HCT116 (cell line): Measurements from ENCODE around the gene TPX2. TPM values are rescaled to one million over a fixed set of nuclear protein-coding genes. Genes with fewer than 3 reads are reported as not detected.

Experiments
- ATAC-seq: fragments of 200-7000 bp; cut with Tn5 transposase; 2 replicates; pipeline ENCODE4 v1.9.1; 2020; ENCODE audit warnings: mild to moderate bottlenecking, moderate library complexity
- BruUV-seq: library from RNA; stranded (reverse); fragments of 400-500 nt; replicated peaks from 2 replicates; lab custom pipeline; 2021; lab: Mats Ljungman, UMichigan
- CTCF ChIA-PET: fragments of 300-600 bp; sonication (Branson Sonifier 250); formaldehyde crosslinking; loops from one replicate; lab custom pipeline; 2021; ENCODE audit warnings: antibody characterized with exemption; lab: Charles Lee
- POLR2A ChIA-PET: fragments of 300-600, 350-600 bp; sonication (Branson Sonifier 250); formaldehyde crosslinking; loops from one replicate; lab custom pipeline; 2021; ENCODE audit warnings: antibody characterized with exemption; lab: Charles Lee
- RAD21 ChIA-PET, 2 experiments: fragments of 300-600 bp; sonication (Branson Sonifier 250); formaldehyde crosslinking; loops; one replicate each; lab custom pipeline; 2023; ENCODE audit warnings: low total read pairs in 2 of 2; ENCODE audit not compliant: uncharacterized antibody in 2 of 2, unreplicated experiment in 2 of 2, low non-redundant PET in 1 of 2; lab: Charles Lee
- DNase-seq: peaks from one replicate; pipeline ENCODE4 v3.0.0-alpha.2; 2010; ENCODE audit warnings: low read depth, low spot score
- H2AFZ ChIP-seq: fragments of 200-600 bp; shearing (Covaris generic), sonication (generic); 2 replicates; pipeline ENCODE4 v1.6.1; 2017; ENCODE audit warnings: low read depth, mixed run types, mixed read lengths, antibody characterized with exemption, low read length; ENCODE audit not compliant: poor library complexity, severe bottlenecking
- H3K27ac ChIP-seq: 2 replicates; pipeline ENCODE4 v1.5.1; 2012; ENCODE audit warnings: low read depth, low read length
- H3K27me3 ChIP-seq: fragments of 200-600 bp; sonication (generic); 2 replicates; pipeline ENCODE4 v1.6.1; 2016; ENCODE audit warnings: mixed run types, low read length, mixed read lengths; ENCODE audit not compliant: insufficient read depth
- H3K36me3 ChIP-seq, 2 experiments: fragments of 200-500 bp in 1 of 2; fragments of 200-600 bp in 1 of 2; sonication (Bioruptor generic) in 1 of 2; sonication (generic) in 1 of 2; 2 replicates each; pipeline versions ENCODE4 v1.5.1 to v1.6.1; 2014 to 2016; ENCODE audit warnings: low read length in 2 of 2, inconsistent platforms in 1 of 2, mixed read lengths in 1 of 2, mixed run types in 1 of 2; ENCODE audit not compliant: insufficient read depth in 2 of 2, control insufficient read depth in 1 of 2
- H3K4me1 ChIP-seq, 2 experiments: fragments of 200-600 bp in 1 of 2; sonication (generic) in 1 of 2; 2 replicates each; pipeline versions ENCODE4 v1.5.1 to v1.6.1; 2012 to 2017; ENCODE audit warnings: low read length in 2 of 2, inconsistent platforms in 1 of 2, mild to moderate bottlenecking in 1 of 2, mixed read lengths in 1 of 2, mixed run types in 1 of 2, moderate library complexity in 1 of 2; ENCODE audit not compliant: insufficient read depth in 2 of 2, control insufficient read depth in 1 of 2
- H3K4me2 ChIP-seq: fragments of 200-600 bp; sonication (generic); 2 replicates; pipeline ENCODE4 v1.6.1; 2017; ENCODE audit warnings: mixed run types, low read length, mixed read lengths
- H3K4me3 ChIP-seq, 2 experiments: fragments of 200-600 bp in 1 of 2; sonication (generic) in 1 of 2; replicated peaks in 1 of 2; 2 replicates each; pipeline ENCODE4 v1.5.1; 2011 to 2016; ENCODE audit warnings: low read length in 2 of 2, control low read depth in 1 of 2, low read depth in 1 of 2, mild to moderate bottlenecking in 1 of 2, mixed read lengths in 1 of 2, mixed run types in 1 of 2
- H3K79me2 ChIP-seq: fragments of 200-600 bp; sonication (generic); 2 replicates; pipeline ENCODE4 v1.6.1; 2017; ENCODE audit warnings: mild to moderate bottlenecking, mixed run types, low read length, moderate library complexity, mixed read lengths; ENCODE audit not compliant: insufficient read depth
- H3K9ac ChIP-seq: fragments of 200-600 bp; sonication (generic); 2 replicates; pipeline ENCODE4 v1.6.1; 2016; ENCODE audit warnings: low read length, mixed read lengths
- H3K9me2 ChIP-seq: fragments of 200-600 bp; sonication (generic), shearing (Covaris generic); 2 replicates; pipeline ENCODE4 v1.6.1; 2017; ENCODE audit warnings: mixed run types, mild to moderate bottlenecking, moderate library complexity; ENCODE audit not compliant: insufficient read depth
- H3K9me3 ChIP-seq, 2 experiments: fragments of 200-500 bp in 1 of 2; fragments of 200-600 bp in 1 of 2; sonication (Bioruptor generic) in 1 of 2; sonication (generic) in 1 of 2; 2 replicates each; pipeline ENCODE4 v1.6.1; 2014 to 2017; ENCODE audit warnings: low read length in 2 of 2, mixed read lengths in 2 of 2, inconsistent platforms in 1 of 2, low read depth in 1 of 2, mild to moderate bottlenecking in 1 of 2, mixed run types in 1 of 2, moderate library complexity in 1 of 2; ENCODE audit not compliant: control insufficient read depth in 1 of 2, insufficient read depth in 1 of 2
- H4K20me1 ChIP-seq: fragments of 200-600 bp; sonication (generic), shearing (Covaris generic); 2 replicates; pipeline ENCODE4 v1.6.1; 2017; ENCODE audit warnings: mixed run types, mild to moderate bottlenecking, moderate library complexity; ENCODE audit not compliant: insufficient read depth
- CBX3 ChIP-seq: IDR thresholded peaks from 2 replicates; pipeline ENCODE4 v1.6.1; 2012; ENCODE audit warnings: low read depth
- EGR1 ChIP-seq: IDR thresholded peaks from 2 replicates; pipeline ENCODE4 v1.6.1; 2012; ENCODE audit warnings: low read depth
- EZH2 ChIP-seq: fragments of 200-600 bp; sonication (generic); IDR thresholded peaks from 2 replicates; pipeline ENCODE4 v1.6.1; 2017; ENCODE audit warnings: antibody characterized with exemption, mixed run types
- EZH2phosphoT487 ChIP-seq: fragments of 200-600 bp; IDR thresholded peaks from 2 replicates; pipeline ENCODE4 v1.6.1; 2018; ENCODE audit warnings: antibody characterized with exemption, borderline replicate concordance
- FOSL1 ChIP-seq: IDR thresholded peaks from 2 replicates; pipeline ENCODE4 v1.6.1; 2012; ENCODE audit warnings: low read depth
- POLR2A ChIP-seq: IDR thresholded peaks from 2 replicates; pipeline ENCODE4 v1.7.0; 2011; ENCODE audit warnings: borderline replicate concordance; ENCODE audit not compliant: insufficient read depth, insufficient read length; ENCODE audit errors: extremely low read depth
- POLR2AphosphoS5 ChIP-seq: IDR thresholded peaks from 2 replicates; pipeline ENCODE4 v1.6.1; 2011; ENCODE audit warnings: mild to moderate bottlenecking, low read depth, low read length, moderate library complexity
- SIN3A ChIP-seq: IDR thresholded peaks from 2 replicates; pipeline ENCODE4 v1.6.1; 2012; ENCODE audit warnings: low read depth
- SP1 ChIP-seq: IDR thresholded peaks from 2 replicates; pipeline ENCODE4 v1.6.1; 2012; ENCODE audit warnings: low read depth
- SRF ChIP-seq: IDR thresholded peaks from 2 replicates; pipeline ENCODE4 v1.6.1; 2012; ENCODE audit warnings: low read depth
- TCF7L2 ChIP-seq: IDR thresholded peaks from 2 replicates; pipeline ENCODE4 v1.7.0; 2011; ENCODE audit warnings: borderline replicate concordance, inconsistent platforms; ENCODE audit not compliant: insufficient read depth, insufficient read length; ENCODE audit errors: extremely low read depth
- ZFX ChIP-seq: fragments of 450-650 bp; IDR thresholded peaks from 2 replicates; pipeline ENCODE4 v1.6.1; 2017
- ZNF274 ChIP-seq: fragments of 200-500 bp; sonication (Bioruptor generic); IDR thresholded peaks from 2 replicates; pipeline ENCODE4 v1.6.1; 2014; ENCODE audit warnings: mild to moderate bottlenecking, low read depth, low read length, inconsistent platforms
- intact Hi-C: fragments of 100-400 bp; cut with micrococcal nuclease; formaldehyde crosslinking; loops from 2 replicates; pipeline ENCODE4 v1.10.0; 2022
- total RNA-seq: library from RNA; stranded (reverse); gene quantifications from one replicate; pipeline ENCODE4 v1.2.1, GENCODE V29; 2021; ENCODE audit not compliant: unreplicated experiment
- TF ChIP-seq, protein P1 (sequence below), 3 experiments: fragments of 200-600 bp in 1 of 3; sonication (generic) in 1 of 3; IDR thresholded peaks in 2 of 3; conservative IDR thresholded peaks in 1 of 3; 2 replicates each; pipeline ENCODE4 v1.5.1; 2012 to 2017; ENCODE audit warnings: low read depth in 2 of 3, low read length in 2 of 3, antibody characterized with exemption in 1 of 3, borderline replicate concordance in 1 of 3, control low read depth in 1 of 3, mild to moderate bottlenecking in 1 of 3, mixed read lengths in 1 of 3, mixed run types in 1 of 3, moderate library complexity in 1 of 3; ENCODE audit not compliant: insufficient read depth in 1 of 3
- TF ChIP-seq, protein P2 (sequence below): IDR thresholded peaks from 2 replicates; pipeline ENCODE4 v1.6.1; 2012
- TF ChIP-seq, protein P3 (sequence below): IDR thresholded peaks from 2 replicates; pipeline ENCODE4 v1.6.1; 2012; ENCODE audit warnings: low read depth

Gene TPX2
- total RNA-seq, 1 experiment from 2014 or later, result 163 TPM

DNA sequence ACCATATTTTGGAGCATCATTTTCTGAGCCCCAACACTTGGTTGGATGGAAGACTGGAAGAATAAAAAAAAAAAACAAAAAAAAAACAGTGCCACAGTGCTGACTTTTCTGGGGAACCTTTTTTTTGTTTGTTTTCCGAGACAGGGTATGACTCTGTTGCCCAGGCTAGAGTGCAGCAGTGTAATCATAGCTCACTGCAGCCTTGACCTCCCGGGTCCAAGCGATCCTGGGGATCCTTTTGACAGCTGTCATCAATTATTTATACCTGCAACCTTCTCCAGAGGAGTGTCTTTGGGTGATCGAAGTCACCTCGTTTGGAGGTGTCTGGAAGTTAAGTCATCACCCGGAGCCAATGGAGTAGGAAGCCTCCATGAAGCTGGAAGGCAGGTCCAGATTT is 7.8 kb upstream of the TPX2 start:
- no TSS peak for BruUV-seq

More for the DNA sequence above, 7.8 kb upstream of the TPX2 start:
- no peaks in the 10 kb centered on the region for H3K9me3 ChIP-seq
- no peak for TF ChIP-seq FOSL1
- TF ChIP-seq EGR1, result no peak
- TF ChIP-seq TCF7L2, result no peak
- no peak for TF ChIP-seq EZH2phosphoT487
- TF ChIP-seq, protein P1, sequence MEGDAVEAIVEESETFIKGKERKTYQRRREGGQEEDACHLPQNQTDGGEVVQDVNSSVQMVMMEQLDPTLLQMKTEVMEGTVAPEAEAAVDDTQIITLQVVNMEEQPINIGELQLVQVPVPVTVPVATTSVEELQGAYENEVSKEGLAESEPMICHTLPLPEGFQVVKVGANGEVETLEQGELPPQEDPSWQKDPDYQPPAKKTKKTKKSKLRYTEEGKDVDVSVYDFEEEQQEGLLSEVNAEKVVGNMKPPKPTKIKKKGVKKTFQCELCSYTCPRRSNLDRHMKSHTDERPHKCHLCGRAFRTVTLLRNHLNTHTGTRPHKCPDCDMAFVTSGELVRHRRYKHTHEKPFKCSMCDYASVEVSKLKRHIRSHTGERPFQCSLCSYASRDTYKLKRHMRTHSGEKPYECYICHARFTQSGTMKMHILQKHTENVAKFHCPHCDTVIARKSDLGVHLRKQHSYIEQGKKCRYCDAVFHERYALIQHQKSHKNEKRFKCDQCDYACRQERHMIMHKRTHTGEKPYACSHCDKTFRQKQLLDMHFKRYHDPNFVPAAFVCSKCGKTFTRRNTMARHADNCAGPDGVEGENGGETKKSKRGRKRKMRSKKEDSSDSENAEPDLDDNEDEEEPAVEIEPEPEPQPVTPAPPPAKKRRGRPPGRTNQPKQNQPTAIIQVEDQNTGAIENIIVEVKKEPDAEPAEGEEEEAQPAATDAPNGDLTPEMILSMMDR (IDR thresholded peaks at IDR 0.05 in 2 of 3, conservative IDR thresholded peaks at IDR 0.05 in 1 of 3; ENCODE audit: borderline replicate concordance in 1 of 3, insufficient read depth in 1 of 3, low read depth in 2 of 3, low read length in 2 of 3), result no peak
- no peak for TF ChIP-seq ZFX
- TF ChIP-seq, protein P2, sequence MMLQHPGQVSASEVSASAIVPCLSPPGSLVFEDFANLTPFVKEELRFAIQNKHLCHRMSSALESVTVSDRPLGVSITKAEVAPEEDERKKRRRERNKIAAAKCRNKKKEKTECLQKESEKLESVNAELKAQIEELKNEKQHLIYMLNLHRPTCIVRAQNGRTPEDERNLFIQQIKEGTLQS, result no peak
- no peak for TF ChIP-seq POLR2A
- no peak for TF ChIP-seq EZH2
- TF ChIP-seq SRF, result no peak
- TF ChIP-seq, protein P3, sequence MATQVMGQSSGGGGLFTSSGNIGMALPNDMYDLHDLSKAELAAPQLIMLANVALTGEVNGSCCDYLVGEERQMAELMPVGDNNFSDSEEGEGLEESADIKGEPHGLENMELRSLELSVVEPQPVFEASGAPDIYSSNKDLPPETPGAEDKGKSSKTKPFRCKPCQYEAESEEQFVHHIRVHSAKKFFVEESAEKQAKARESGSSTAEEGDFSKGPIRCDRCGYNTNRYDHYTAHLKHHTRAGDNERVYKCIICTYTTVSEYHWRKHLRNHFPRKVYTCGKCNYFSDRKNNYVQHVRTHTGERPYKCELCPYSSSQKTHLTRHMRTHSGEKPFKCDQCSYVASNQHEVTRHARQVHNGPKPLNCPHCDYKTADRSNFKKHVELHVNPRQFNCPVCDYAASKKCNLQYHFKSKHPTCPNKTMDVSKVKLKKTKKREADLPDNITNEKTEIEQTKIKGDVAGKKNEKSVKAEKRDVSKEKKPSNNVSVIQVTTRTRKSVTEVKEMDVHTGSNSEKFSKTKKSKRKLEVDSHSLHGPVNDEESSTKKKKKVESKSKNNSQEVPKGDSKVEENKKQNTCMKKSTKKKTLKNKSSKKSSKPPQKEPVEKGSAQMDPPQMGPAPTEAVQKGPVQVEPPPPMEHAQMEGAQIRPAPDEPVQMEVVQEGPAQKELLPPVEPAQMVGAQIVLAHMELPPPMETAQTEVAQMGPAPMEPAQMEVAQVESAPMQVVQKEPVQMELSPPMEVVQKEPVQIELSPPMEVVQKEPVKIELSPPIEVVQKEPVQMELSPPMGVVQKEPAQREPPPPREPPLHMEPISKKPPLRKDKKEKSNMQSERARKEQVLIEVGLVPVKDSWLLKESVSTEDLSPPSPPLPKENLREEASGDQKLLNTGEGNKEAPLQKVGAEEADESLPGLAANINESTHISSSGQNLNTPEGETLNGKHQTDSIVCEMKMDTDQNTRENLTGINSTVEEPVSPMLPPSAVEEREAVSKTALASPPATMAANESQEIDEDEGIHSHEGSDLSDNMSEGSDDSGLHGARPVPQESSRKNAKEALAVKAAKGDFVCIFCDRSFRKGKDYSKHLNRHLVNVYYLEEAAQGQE, result no peak
- TF ChIP-seq ZNF274, result no peak
- TF ChIP-seq POLR2AphosphoS5, result no peak
- no peak for TF ChIP-seq CBX3
- no peak for TF ChIP-seq SP1
- no peak for TF ChIP-seq SIN3A
- DNase-seq, result no peak
- peak overlapping the region in 1 of 2 experiments; percentile 51; a peak in 3 of 4 replicates for H3K4me3 ChIP-seq
- H3K4me2 ChIP-seq, result peak overlapping the region; percentile 89
- CTCF ChIA-PET, result interaction anchor here (0.9 to 1.2 kb wide), 2 partner anchors 8 to 174 kb away, joined by 3 to 4 read pairs; no protein-coding TSS in a partner anchor
- RAD21 ChIA-PET, result no interaction called here
- intact Hi-C loops, result no loop called here
- no peaks in the 10 kb centered on the region for H3K27me3 ChIP-seq
- peak overlapping the region; percentile 74 for H2AFZ ChIP-seq
- no peak for ATAC-seq
- H3K27ac ChIP-seq, result peak overlapping the region; percentile 40; the same call in 1 of the 2 replicates
- H4K20me1 ChIP-seq, result no peaks in the 10 kb centered on the region
- H3K9ac ChIP-seq, result peak overlapping the region; percentile 66
- no peaks in the 10 kb centered on the region for H3K9me2 ChIP-seq
- H3K4me1 ChIP-seq, result peaks cover 18 to 35% of the 10 kb centered on the region in 2 experiments
- POLR2A ChIA-PET, result interaction anchor here (1.6 kb wide), 2 partner anchors 18 to 124 kb away, joined by 4 read pairs; no protein-coding TSS in a partner anchor
- no peaks in the 10 kb centered on the region for H3K79me2 ChIP-seq
- no peaks in the 10 kb centered on the region for H3K36me3 ChIP-seq
